K562 (cell line): ENCODE results near the gene PDE9A. TPM values are rescaled to one million over a fixed set of nuclear protein-coding genes. Genes with fewer than 3 reads are reported as not detected.

Experiments used
- ATAC-seq: fragments of 200-7000 bp; cut with Tn5 transposase; 3 replicates; pipeline ENCODE4 v1.9.1; 2020; ENCODE audit warnings: moderate library complexity
- BruUV-seq: library from RNA; stranded (reverse); fragments of 400-500 nt; replicated peaks from 2 replicates; lab custom pipeline; 2021; lab: Mats Ljungman, UMichigan
- CTCF ChIA-PET: fragments of 300-600 bp; formaldehyde crosslinking; extraction: SDS; loops from one replicate; lab custom pipeline; 2021; ENCODE audit warnings: low intra/inter-chr PET ratio; lab: Yijun Ruan, JAX
- POLR2A ChIA-PET: fragments of 300-600, 350-650 bp; sonication (Branson Sonifier 250); formaldehyde crosslinking; extraction: SDS; loops from one replicate; lab custom pipeline; 2021; ENCODE audit warnings: antibody characterized with exemption, inconsistent platforms; lab: Yijun Ruan, JAX
- DNase-seq, 4 experiments: peaks; one replicate each; pipeline versions ENCODE4 v3.0.0 to v3.0.0-alpha.2; 2011 to 2018; ENCODE audit warnings: low spot score in 3 of 4, mixed read lengths in 3 of 4; ENCODE audit errors: extremely low read depth in 1 of 4
- FAIRE-seq: peaks from 2 replicates; lab custom pipeline; 2011; peaks lifted over from hg19 to GRCh38; lab: Jason Lieb, UNC
- H2AFZ ChIP-seq: 2 replicates; pipeline ENCODE4 v1.6.0; 2011; ENCODE audit warnings: low read depth, low read length, control low read depth, inconsistent platforms
- H3K27ac ChIP-seq: fragments of 200-600 bp; 3 replicates; pipeline ENCODE4 v1.8.0; 2011; ENCODE audit warnings: low read depth, mild to moderate bottlenecking, control low read depth, inconsistent platforms, low read length, moderate library complexity, mixed read lengths; ENCODE audit errors: extremely low read depth
- H3K27me3 ChIP-seq, 2 experiments: fragments of 300-600 bp in 1 of 2; 2 replicates in 1 of 2; 3 replicates in 1 of 2; pipeline versions ENCODE4 v1.6.0 to v1.8.0; 2011; ENCODE audit warnings: inconsistent platforms in 2 of 2, low read length in 2 of 2, mild to moderate bottlenecking in 1 of 2, mixed read lengths in 1 of 2, moderate library complexity in 1 of 2; ENCODE audit not compliant: control insufficient read depth in 2 of 2, insufficient read depth in 2 of 2
- H3K36me3 ChIP-seq: fragments of 300-600 bp; 3 replicates; pipeline ENCODE4 v1.8.0; 2011; ENCODE audit warnings: mild to moderate bottlenecking, low read length, inconsistent platforms; ENCODE audit not compliant: control insufficient read depth, insufficient read depth
- H3K4me1 ChIP-seq, 2 experiments: fragments of 200-600 bp in 1 of 2; replicated peaks in 1 of 2; 2 replicates in 1 of 2; 3 replicates in 1 of 2; pipeline versions ENCODE4 v1.5.1 to v1.8.0; 2011; ENCODE audit warnings: inconsistent platforms in 2 of 2, low read length in 2 of 2, mild to moderate bottlenecking in 1 of 2, mixed read lengths in 1 of 2, moderate library complexity in 1 of 2; ENCODE audit not compliant: control insufficient read depth in 2 of 2, insufficient read depth in 2 of 2
- H3K4me2 ChIP-seq: 2 replicates; pipeline ENCODE4 v1.6.1; 2011; ENCODE audit warnings: low read length, control low read depth, inconsistent platforms, mixed read lengths; ENCODE audit not compliant: insufficient read depth
- H3K4me3 ChIP-seq: fragments of 200-600 bp; sonication (generic), shearing (Covaris generic); 2 replicates; pipeline ENCODE4 v1.5.1; 2016; ENCODE audit warnings: control low read depth, inconsistent platforms
- H3K79me2 ChIP-seq: fragments of 200-600 bp; 3 replicates; pipeline ENCODE4 v1.8.0; 2011; ENCODE audit warnings: low read length, inconsistent platforms; ENCODE audit not compliant: control insufficient read depth, insufficient read depth
- H3K9ac ChIP-seq, 2 experiments: 2 replicates each; pipeline versions ENCODE4 v1.6.0 to v1.6.1; 2011; ENCODE audit warnings: low read depth in 2 of 2, low read length in 2 of 2, control low read depth in 1 of 2, inconsistent platforms in 1 of 2, mild to moderate bottlenecking in 1 of 2, mixed read lengths in 1 of 2; ENCODE audit not compliant: insufficient read depth in 1 of 2
- H3K9me1 ChIP-seq: one replicate; pipeline ENCODE4 v1.6.0; 2011; ENCODE audit warnings: inconsistent platforms, mild to moderate bottlenecking, low read length, moderate library complexity; ENCODE audit not compliant: control insufficient read depth, insufficient read depth
- H3K9me3 ChIP-seq: replicated peaks from 2 replicates; pipeline ENCODE4 v1.5.1; 2011; ENCODE audit warnings: low read depth, low read length, inconsistent platforms; ENCODE audit not compliant: control insufficient read depth, insufficient read depth
- H4K20me1 ChIP-seq: replicated peaks from 2 replicates; pipeline ENCODE4 v1.6.1; 2011; ENCODE audit warnings: low read length, inconsistent platforms, mixed read lengths; ENCODE audit not compliant: control insufficient read depth, insufficient read depth
- DDX20 ChIP-seq: fragments of 450-650 bp; IDR thresholded peaks from 2 replicates; pipeline ENCODE4 v1.6.1; 2016; ENCODE audit warnings: missing genetic modification characterization, low read depth, mild to moderate bottlenecking, missing compliant biosample characterization, moderate library complexity
- HDGF ChIP-seq: fragments of 450-650 bp; IDR thresholded peaks from 2 replicates; pipeline ENCODE4 v1.6.1; 2016
- KDM2B ChIP-seq: fragments of 250-450 bp; sonication (Bioruptor Pico); IDR thresholded peaks from 2 replicates; pipeline ENCODE4 v1.8.0; 2021; ENCODE audit warnings: mild to moderate bottlenecking, moderate library complexity
- POLR2AphosphoS5 ChIP-seq: IDR thresholded peaks from 2 replicates; pipeline ENCODE4 v1.6.1; 2011; ENCODE audit warnings: mild to moderate bottlenecking, low read depth, low read length, moderate library complexity; ENCODE audit not compliant: control insufficient read depth, insufficient read depth
- SMARCB1 ChIP-seq: IDR thresholded peaks from 2 replicates; pipeline ENCODE4 v1.6.1; 2011; ENCODE audit warnings: improper control_type of control experiment, low read depth; ENCODE audit not compliant: insufficient read length
- ZNF124 ChIP-seq: sonication (generic); formaldehyde crosslinking; IDR thresholded peaks from 2 replicates; pipeline ENCODE4 v1.8.1; 2022; ENCODE audit warnings: missing genetic modification reagents
- ZNF165 ChIP-seq: fragments of 250-450 bp; sonication (Bioruptor Pico); IDR thresholded peaks from 2 replicates; pipeline ENCODE4 v1.4.0; 2020; ENCODE audit warnings: borderline replicate concordance
- ZNF263 ChIP-seq: sonication (generic); formaldehyde crosslinking; IDR thresholded peaks from 2 replicates; pipeline ENCODE4 v1.8.0; 2022; ENCODE audit warnings: mild to moderate bottlenecking, missing genetic modification reagents, borderline replicate concordance
- ZNF695 ChIP-seq: fragments of 450-650 bp; formaldehyde crosslinking; IDR thresholded peaks from 2 replicates; pipeline ENCODE4 v1.4.0; 2020; ENCODE audit warnings: mild to moderate bottlenecking, moderate library complexity
- ZNF717 ChIP-seq: fragments of 250-450 bp; sonication (Bioruptor Pico); IDR thresholded peaks from 2 replicates; pipeline ENCODE4 v1.5.0; 2021
- WGBS: fragments of 100-300 bp; shearing (Covaris generic); methylation state at CpG from one replicate; pipeline ENCODE4 v1.1.6; 2016; ENCODE audit warnings: low coverage, mixed read lengths; ENCODE audit not compliant: insufficient coverage; ENCODE audit errors: missing lambda C conversion rate; 5-methylcytosine and 5-hydroxymethylcytosine counted together
- in situ Hi-C: fragments of 300-500 bp; cut with MboI; formaldehyde crosslinking; loops from 4 replicates; pipeline ENCODE4 v1.15.0; 2018; ENCODE audit warnings: inconsistent platforms, mixed read lengths
- intact Hi-C: fragments of 100-400 bp; cut with micrococcal nuclease; formaldehyde crosslinking; loops from 2 replicates; pipeline ENCODE4 v1.14.2; 2022
- polyA plus RNA-seq, 8 experiments: library from polyadenylated mRNA; depleted of rRNA in 4 of 8; stranded (reverse) in 5 of 8; unstranded in 3 of 8; fragments of >200 nt; fragmentation: Nextera tagmentation in 2 of 8; fragmentation: Illumina TruSeq in 1 of 8; extraction: Ambion mirVana in 2 of 8; extraction: Trizol in 1 of 8; gene quantifications; 2 replicates each; pipeline versions ENCODE4 v1.2.1 to v1.2.3, GENCODE V29; 2011 to 2014; ENCODE audit warnings: inconsistent platforms in 1 of 8, missing spikeins in 1 of 8
- total RNA-seq, 7 experiments: library from RNA; depleted of rRNA in 6 of 7; stranded (reverse); fragments of >200 nt in 6 of 7; fragmentation: Illumina TruSeq in 2 of 7; extraction: Trizol in 2 of 7; gene quantifications; 2 replicates each; pipeline versions ENCODE4 v1.2.1 to v1.2.3, GENCODE V29; 2011 to 2021; ENCODE audit warnings: low replicate concordance in 1 of 7
- TF ChIP-seq, protein P1 (sequence below): sonication (generic); formaldehyde crosslinking; IDR thresholded peaks from 2 replicates; pipeline ENCODE4 v1.8.1; 2023; ENCODE audit warnings: missing genetic modification reagents, mild to moderate bottlenecking, borderline replicate concordance
- TF ChIP-seq, protein P2 (sequence below): fragments of 200-400 bp; formaldehyde crosslinking; IDR thresholded peaks from 2 replicates; pipeline ENCODE4 v1.6.1; 2017; ENCODE audit warnings: mild to moderate bottlenecking, low read depth, low read length, moderate library complexity
- TF ChIP-seq, protein P3 (sequence below): sonication (generic); formaldehyde crosslinking; IDR thresholded peaks from 2 replicates; pipeline ENCODE4 v1.8.1; 2023; ENCODE audit warnings: mild to moderate bottlenecking, missing genetic modification reagents

Gene PDE9A
- total and polyA plus RNA-seq, 9 of the 15 experiments (the other 6 are each of a cell fraction or from before 2014, with no cell fraction given) = 0.07 to 0.27 TPM; not detected in 7

GRCh38 chr21:42702720-42703119, 49.3 kb downstream of the PDE9A start (continued):
- TF ChIP-seq SMARCB1 = no peak
- no peak for TF ChIP-seq ZNF165 (CRISPR knock-in tag)
- TF ChIP-seq KDM2B = no peak
- TF ChIP-seq POLR2AphosphoS5 = no peak
- TF ChIP-seq DDX20 (tag) = no peak

GRCh38 chr21:42703136-42703908, 49.9 kb downstream of the PDE9A start:
- FAIRE-seq = no peak

More at GRCh38 chr21:42703136-42703908, 49.9 kb downstream of the PDE9A start:
- H2AFZ ChIP-seq = no peak overlapping the region
- ATAC-seq (no peak), DNase-seq (no peak)
- intact Hi-C loops = loop anchor here (10.0 kb wide), 1 partner anchor 71 kb away; no protein-coding TSS in a partner anchor
- ChIA-PET CTCF (no interaction called here), POLR2A (no interaction called here)
- no peaks in the 10 kb centered on the region for H4K20me1 ChIP-seq
- 1% methylated on average over 24 of the region's 24 CpGs for WGBS
- H3K27me3 ChIP-seq = peaks cover 54 to 55% of the 10 kb centered on the region in 2 experiments
- H3K4me1 ChIP-seq = no peaks in the 10 kb centered on the region; a peak in 1 of 5 replicates
- BruUV-seq = no TSS peak
- in situ Hi-C loops = no loop called here
- no peaks in the 10 kb centered on the region for H3K9me1 ChIP-seq
- TF ChIP-seq ZNF263 (CRISPR knock-in tag) = peak; percentile 23; the same call in 1 of the 2 replicates
- no peak for TF ChIP-seq ZNF717 (CRISPR knock-in tag)
- TF ChIP-seq ZNF695 (CRISPR knock-in tag) = no peak
- no peak for TF ChIP-seq ZNF124 (CRISPR knock-in tag)
- TF ChIP-seq, protein P1, sequence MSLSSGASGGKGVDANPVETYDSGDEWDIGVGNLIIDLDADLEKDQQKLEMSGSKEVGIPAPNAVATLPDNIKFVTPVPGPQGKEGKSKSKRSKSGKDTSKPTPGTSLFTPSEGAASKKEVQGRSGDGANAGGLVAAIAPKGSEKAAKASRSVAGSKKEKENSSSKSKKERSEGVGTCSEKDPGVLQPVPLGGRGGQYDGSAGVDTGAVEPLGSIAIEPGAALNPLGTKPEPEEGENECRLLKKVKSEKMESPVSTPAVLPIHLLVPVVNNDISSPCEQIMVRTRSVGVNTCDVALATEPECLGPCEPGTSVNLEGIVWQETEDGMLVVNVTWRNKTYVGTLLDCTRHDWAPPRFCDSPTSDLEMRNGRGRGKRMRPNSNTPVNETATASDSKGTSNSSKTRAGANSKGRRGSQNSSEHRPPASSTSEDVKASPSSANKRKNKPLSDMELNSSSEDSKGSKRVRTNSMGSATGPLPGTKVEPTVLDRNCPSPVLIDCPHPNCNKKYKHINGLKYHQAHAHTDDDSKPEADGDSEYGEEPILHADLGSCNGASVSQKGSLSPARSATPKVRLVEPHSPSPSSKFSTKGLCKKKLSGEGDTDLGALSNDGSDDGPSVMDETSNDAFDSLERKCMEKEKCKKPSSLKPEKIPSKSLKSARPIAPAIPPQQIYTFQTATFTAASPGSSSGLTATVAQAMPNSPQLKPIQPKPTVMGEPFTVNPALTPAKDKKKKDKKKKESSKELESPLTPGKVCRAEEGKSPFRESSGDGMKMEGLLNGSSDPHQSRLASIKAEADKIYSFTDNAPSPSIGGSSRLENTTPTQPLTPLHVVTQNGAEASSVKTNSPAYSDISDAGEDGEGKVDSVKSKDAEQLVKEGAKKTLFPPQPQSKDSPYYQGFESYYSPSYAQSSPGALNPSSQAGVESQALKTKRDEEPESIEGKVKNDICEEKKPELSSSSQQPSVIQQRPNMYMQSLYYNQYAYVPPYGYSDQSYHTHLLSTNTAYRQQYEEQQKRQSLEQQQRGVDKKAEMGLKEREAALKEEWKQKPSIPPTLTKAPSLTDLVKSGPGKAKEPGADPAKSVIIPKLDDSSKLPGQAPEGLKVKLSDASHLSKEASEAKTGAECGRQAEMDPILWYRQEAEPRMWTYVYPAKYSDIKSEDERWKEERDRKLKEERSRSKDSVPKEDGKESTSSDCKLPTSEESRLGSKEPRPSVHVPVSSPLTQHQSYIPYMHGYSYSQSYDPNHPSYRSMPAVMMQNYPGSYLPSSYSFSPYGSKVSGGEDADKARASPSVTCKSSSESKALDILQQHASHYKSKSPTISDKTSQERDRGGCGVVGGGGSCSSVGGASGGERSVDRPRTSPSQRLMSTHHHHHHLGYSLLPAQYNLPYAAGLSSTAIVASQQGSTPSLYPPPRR (CRISPR knock-in tag) = no peak
- TF ChIP-seq, protein P2, sequence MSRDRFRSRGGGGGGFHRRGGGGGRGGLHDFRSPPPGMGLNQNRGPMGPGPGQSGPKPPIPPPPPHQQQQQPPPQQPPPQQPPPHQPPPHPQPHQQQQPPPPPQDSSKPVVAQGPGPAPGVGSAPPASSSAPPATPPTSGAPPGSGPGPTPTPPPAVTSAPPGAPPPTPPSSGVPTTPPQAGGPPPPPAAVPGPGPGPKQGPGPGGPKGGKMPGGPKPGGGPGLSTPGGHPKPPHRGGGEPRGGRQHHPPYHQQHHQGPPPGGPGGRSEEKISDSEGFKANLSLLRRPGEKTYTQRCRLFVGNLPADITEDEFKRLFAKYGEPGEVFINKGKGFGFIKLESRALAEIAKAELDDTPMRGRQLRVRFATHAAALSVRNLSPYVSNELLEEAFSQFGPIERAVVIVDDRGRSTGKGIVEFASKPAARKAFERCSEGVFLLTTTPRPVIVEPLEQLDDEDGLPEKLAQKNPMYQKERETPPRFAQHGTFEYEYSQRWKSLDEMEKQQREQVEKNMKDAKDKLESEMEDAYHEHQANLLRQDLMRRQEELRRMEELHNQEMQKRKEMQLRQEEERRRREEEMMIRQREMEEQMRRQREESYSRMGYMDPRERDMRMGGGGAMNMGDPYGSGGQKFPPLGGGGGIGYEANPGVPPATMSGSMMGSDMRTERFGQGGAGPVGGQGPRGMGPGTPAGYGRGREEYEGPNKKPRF = no peak
- TF ChIP-seq, protein P3, sequence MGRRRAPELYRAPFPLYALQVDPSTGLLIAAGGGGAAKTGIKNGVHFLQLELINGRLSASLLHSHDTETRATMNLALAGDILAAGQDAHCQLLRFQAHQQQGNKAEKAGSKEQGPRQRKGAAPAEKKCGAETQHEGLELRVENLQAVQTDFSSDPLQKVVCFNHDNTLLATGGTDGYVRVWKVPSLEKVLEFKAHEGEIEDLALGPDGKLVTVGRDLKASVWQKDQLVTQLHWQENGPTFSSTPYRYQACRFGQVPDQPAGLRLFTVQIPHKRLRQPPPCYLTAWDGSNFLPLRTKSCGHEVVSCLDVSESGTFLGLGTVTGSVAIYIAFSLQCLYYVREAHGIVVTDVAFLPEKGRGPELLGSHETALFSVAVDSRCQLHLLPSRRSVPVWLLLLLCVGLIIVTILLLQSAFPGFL (CRISPR knock-in tag) = no peak
- TF ChIP-seq HDGF = no peak
- no peak overlapping the region for H3K4me2 ChIP-seq
- H3K9me3 ChIP-seq = no peaks in the 10 kb centered on the region
- no peak overlapping the region for H3K4me3 ChIP-seq
- H3K27ac ChIP-seq = no peak overlapping the region
- no peaks in the 10 kb centered on the region for H3K36me3 ChIP-seq
- no peaks in the 10 kb centered on the region for H3K79me2 ChIP-seq
- no peak overlapping the region for H3K9ac ChIP-seq
